Colonic mucosa (tissue), 4 donors: Measurements from ENCODE around the gene WDFY4. TPM values are rescaled to one million over a fixed set of nuclear protein-coding genes. Genes with fewer than 3 reads are reported as not detected.

ENCODE experiments used
- DNase-seq: peaks from one replicate; pipeline ENCODE4 v3.0.0-alpha.2; 2020
- H3K27ac ChIP-seq: fragments of 200-600 bp; one replicate; pipeline ENCODE4 v1.8.0; 2021
- H3K27me3 ChIP-seq: fragments of 200-600 bp; one replicate; pipeline ENCODE4 v1.8.0; 2021
- H3K36me3 ChIP-seq: fragments of 200-600 bp; one replicate; pipeline ENCODE4 v1.8.0; 2021
- H3K4me1 ChIP-seq: fragments of 200-600 bp; one replicate; pipeline ENCODE4 v1.8.0; 2021; ENCODE audit warnings: mild to moderate bottlenecking
- H3K4me3 ChIP-seq: fragments of 200-600 bp; one replicate; pipeline ENCODE4 v1.8.0; 2021
- H3K9ac ChIP-seq, 2 donors: one replicate each; pipeline ENCODE4 v1.7.0; 2013; ENCODE audit warnings: control low read depth in 2 of 2, low read depth in 2 of 2, low read length in 2 of 2
- H3K9me3 ChIP-seq: fragments of 200-600 bp; one replicate; pipeline ENCODE4 v1.8.0; 2021
- CTCF ChIP-seq: fragments of 200-600 bp; IDR thresholded peaks from one replicate; pipeline ENCODE4 v1.8.0; 2022; ENCODE audit warnings: antibody characterized with exemption, mild to moderate bottlenecking
- intact Hi-C: fragments of 100-400 bp; cut with DNase I; formaldehyde crosslinking; loops from one replicate; pipeline ENCODE4 v1.14.1; 2022
- total RNA-seq, 2 donors: library from RNA; stranded (reverse); fragmentation: NEBNext Ultra II Directional in 1 of 2; extraction: Animal tissue kit (Norgen Biotek cat#: 25700) in 1 of 2; gene quantifications; one replicate each; pipeline ENCODE4 v1.2.1, GENCODE V29; 2021
- donor health status: healthy.
- donor health status: DM: no; HTN: no; CAD: no.
- donor health status: DM: no; HTN: no; CAD: no.

Gene WDFY4
- total RNA-seq, 2 donors from 2014 or later = 1.5 to 1.6 TPM

- intact Hi-C loops = no loop called here
- Histone ChIP-seq H3K4me3 (no peak overlapping the region), H3K9ac (no peak overlapping the region), H3K36me3 (no peaks in the 10 kb centered on the region), H3K27me3 (no peaks in the 10 kb centered on the region), H3K4me1 (no peaks in the 10 kb centered on the region), H3K27ac (no peak overlapping the region), H3K9me3 (no peaks in the 10 kb centered on the region)
- TF ChIP-seq CTCF = no peak
- DNase-seq = no peak
Observed at GRCh38 chr10:48678041-48678440, 6.6 kb upstream of the WDFY4 start.

GRCh38 chr10:48681740-48682139, 2.9 kb upstream of the WDFY4 start:
- no peaks in the 10 kb centered on the region for H3K36me3 ChIP-seq
- H3K4me3 ChIP-seq = no peak overlapping the region
- no peak overlapping the region for H3K27ac ChIP-seq
- no peaks in the 10 kb centered on the region for H3K4me1 ChIP-seq
- intact Hi-C loops = no loop called here
- TF ChIP-seq CTCF = no peak
- no peaks in the 10 kb centered on the region for H3K9me3 ChIP-seq
- no peak overlapping the region for H3K9ac ChIP-seq
- no peaks in the 10 kb centered on the region for H3K27me3 ChIP-seq
- no peak for DNase-seq

- Histone ChIP-seq H3K4me1 (no peaks in the 10 kb centered on the region), H3K27me3 (no peaks in the 10 kb centered on the region), H3K27ac (no peak overlapping the region), H3K36me3 (no peaks in the 10 kb centered on the region), H3K9ac (no peak overlapping the region), H3K9me3 (no peaks in the 10 kb centered on the region), H3K4me3 (no peak overlapping the region)
- no peak for TF ChIP-seq CTCF
- intact Hi-C loops = no loop called here
- no peak for DNase-seq
Observed at GRCh38 chr10:48682265-48682664, 2.4 kb upstream of the WDFY4 start.

GRCh38 chr10:48683424-48683823, 1.2 kb upstream of the WDFY4 start:
- no peak overlapping the region for H3K9ac ChIP-seq
- no peaks in the 10 kb centered on the region for H3K4me1 ChIP-seq
- TF ChIP-seq CTCF = no peak
- H3K27me3 ChIP-seq = no peaks in the 10 kb centered on the region
- intact Hi-C loops = no loop called here
- DNase-seq = no peak
- no peak overlapping the region for H3K4me3 ChIP-seq
- H3K9me3 ChIP-seq = no peaks in the 10 kb centered on the region
- H3K27ac ChIP-seq = no peak overlapping the region
- no peaks in the 10 kb centered on the region for H3K36me3 ChIP-seq

GRCh38 chr10:48683868-48684267, 805 bp upstream of the WDFY4 start:
- intact Hi-C loops = no loop called here
- no peak overlapping the region for H3K4me3 ChIP-seq
- no peaks in the 10 kb centered on the region for H3K9me3 ChIP-seq
- no peak for DNase-seq
- no peaks in the 10 kb centered on the region for H3K36me3 ChIP-seq
- H3K27ac ChIP-seq = no peak overlapping the region
- H3K9ac ChIP-seq = no peak overlapping the region
- no peaks in the 10 kb centered on the region for H3K4me1 ChIP-seq
- TF ChIP-seq CTCF = no peak
- no peaks in the 10 kb centered on the region for H3K27me3 ChIP-seq

- H3K27me3 ChIP-seq = no peaks in the 10 kb centered on the region
- H3K36me3 ChIP-seq = no peaks in the 10 kb centered on the region
- intact Hi-C loops = no loop called here
- no peaks in the 10 kb centered on the region for H3K9me3 ChIP-seq
- no peaks in the 10 kb centered on the region for H3K4me1 ChIP-seq
- no peak for TF ChIP-seq CTCF
- no peak overlapping the region for H3K9ac ChIP-seq
- DNase-seq = no peak
- no peak overlapping the region for H3K27ac ChIP-seq
- no peak overlapping the region for H3K4me3 ChIP-seq
Observed at GRCh38 chr10:48684463-48684791, 246 bp upstream of the WDFY4 start.
